IMR-90 (cell line): ENCODE results near the gene NEK11. TPM values are rescaled to one million over a fixed set of nuclear protein-coding genes. Genes with fewer than 3 reads are reported as not detected.

ENCODE experiments used
- ATAC-seq: fragments of 200-7000 bp; cut with Tn5 transposase; 2 replicates; pipeline ENCODE4 v1.9.1; 2020; ENCODE audit warnings: low read depth, mild to moderate bottlenecking, moderate library complexity
- BruUV-seq: library from RNA; stranded (reverse); fragments of 400-500 nt; replicated peaks from 2 replicates; lab custom pipeline; 2021; lab: Mats Ljungman, UMichigan
- CTCF ChIA-PET: fragments of 300-600 bp; formaldehyde crosslinking; extraction: SDS; loops from one replicate; lab custom pipeline; 2021; ENCODE audit warnings: antibody characterized with exemption; lab: Yijun Ruan, JAX
- POLR2A ChIA-PET: fragments of 300-600 bp; sonication (Branson Sonifier 250); formaldehyde crosslinking; loops from one replicate; lab custom pipeline; 2022; ENCODE audit warnings: antibody characterized with exemption; ENCODE audit not compliant: unreplicated experiment; lab: Charles Lee
- DNase-seq: peaks from one replicate; pipeline ENCODE4 v3.0.0; 2013
- H2AFZ ChIP-seq: replicated peaks from 2 replicates; pipeline ENCODE3; 2013; ENCODE audit warnings: low read length, mild to moderate bottlenecking; ENCODE audit not compliant: poor library complexity
- H2AK5ac ChIP-seq: 2 replicates; pipeline ENCODE4 v1.6.1; 2013; ENCODE audit warnings: low read depth, low read length, inconsistent platforms
- H2AK9ac ChIP-seq: replicated peaks from 2 replicates; pipeline ENCODE3; 2013; ENCODE audit warnings: mild to moderate bottlenecking, low read depth, low read length, moderate library complexity; ENCODE audit not compliant: poor library complexity
- H2BK120ac ChIP-seq: 2 replicates; pipeline ENCODE4 v1.6.1; 2013; ENCODE audit warnings: low read depth, low read length, inconsistent platforms
- H2BK15ac ChIP-seq: 3 replicates; pipeline ENCODE4 v1.6.1; 2013; ENCODE audit warnings: low read depth, low read length, inconsistent platforms
- H2BK20ac ChIP-seq: 2 replicates; pipeline ENCODE4 v1.6.1; 2013; ENCODE audit warnings: low read depth, mild to moderate bottlenecking, inconsistent platforms, low read length, moderate library complexity
- H2BK5ac ChIP-seq: 2 replicates; pipeline ENCODE4 v1.6.1; 2013; ENCODE audit warnings: mild to moderate bottlenecking, low read depth, low read length, inconsistent platforms; ENCODE audit not compliant: poor library complexity, severe bottlenecking
- H3K14ac ChIP-seq: replicated peaks from 2 replicates; pipeline ENCODE4 v1.6.1; 2013; ENCODE audit warnings: low read depth, low read length, inconsistent platforms
- H3K18ac ChIP-seq: 2 replicates; pipeline ENCODE4 v1.6.1; 2013; ENCODE audit warnings: low read depth, low read length, control low read depth
- H3K23ac ChIP-seq: 2 replicates; pipeline ENCODE4 v1.6.1; 2013; ENCODE audit warnings: low read depth, low read length, inconsistent platforms
- H3K27ac ChIP-seq: 2 replicates; pipeline ENCODE4 v1.5.1; 2013; ENCODE audit warnings: mild to moderate bottlenecking, control low read depth, low read length; ENCODE audit not compliant: insufficient read depth
- H3K27me3 ChIP-seq: 2 replicates; pipeline ENCODE4 v1.6.1; 2013; ENCODE audit warnings: low read length; ENCODE audit not compliant: control insufficient read depth, insufficient read depth
- H3K36me3 ChIP-seq: 2 replicates; pipeline ENCODE4 v1.6.1; 2013; ENCODE audit warnings: low read length, mixed read lengths; ENCODE audit not compliant: control insufficient read depth, insufficient read depth
- H3K4ac ChIP-seq: 2 replicates; pipeline ENCODE4 v1.6.1; 2013; ENCODE audit warnings: low read depth, low read length, inconsistent platforms
- H3K4me1 ChIP-seq: 2 replicates; pipeline ENCODE4 v1.6.1; 2013; ENCODE audit warnings: low read length, mixed read lengths; ENCODE audit not compliant: control insufficient read depth, insufficient read depth
- H3K4me2 ChIP-seq: 2 replicates; pipeline ENCODE4 v1.6.1; 2013; ENCODE audit warnings: low read depth, mild to moderate bottlenecking, control low read depth, low read length, moderate library complexity
- H3K4me3 ChIP-seq: 2 replicates; pipeline ENCODE4 v1.5.1; 2013; ENCODE audit warnings: low read depth, mild to moderate bottlenecking, control low read depth, low read length, moderate library complexity; ENCODE audit not compliant: insufficient read depth
- H3K56ac ChIP-seq: 2 replicates; pipeline ENCODE4 v1.6.1; 2013; ENCODE audit warnings: low read length, inconsistent platforms; ENCODE audit not compliant: insufficient read depth; ENCODE audit errors: extremely low read depth
- H3K79me1 ChIP-seq, 2 experiments: 2 replicates each; pipeline ENCODE4 v1.6.1; 2013; ENCODE audit warnings: low read length in 2 of 2, inconsistent platforms in 1 of 2, low read depth in 1 of 2
- H3K9ac ChIP-seq: 2 replicates; pipeline ENCODE4 v1.6.1; 2013; ENCODE audit warnings: low read depth, low read length, control low read depth
- H3K9me1 ChIP-seq: 2 replicates; pipeline ENCODE4 v1.6.1; 2013; ENCODE audit warnings: low read length, inconsistent platforms; ENCODE audit not compliant: insufficient read depth
- H3K9me3 ChIP-seq: 2 replicates; pipeline ENCODE4 v1.6.1; 2013; ENCODE audit warnings: low read length; ENCODE audit not compliant: control insufficient read depth, insufficient read depth
- H4K20me1 ChIP-seq: 2 replicates; pipeline ENCODE4 v1.6.1; 2013; ENCODE audit warnings: low read length, inconsistent platforms; ENCODE audit not compliant: insufficient read depth
- H4K5ac ChIP-seq: 2 replicates; pipeline ENCODE4 v1.6.1; 2013; ENCODE audit warnings: mild to moderate bottlenecking, low read depth, low read length, control low read depth
- H4K8ac ChIP-seq, 2 experiments: 2 replicates each; pipeline ENCODE4 v1.6.1; 2013; ENCODE audit warnings: low read depth in 2 of 2, low read length in 2 of 2, control low read depth in 1 of 2, inconsistent platforms in 1 of 2
- H4K91ac ChIP-seq: 2 replicates; pipeline ENCODE4 v1.6.1; 2013; ENCODE audit warnings: low read depth, low read length, inconsistent platforms; ENCODE audit not compliant: insufficient read depth
- BHLHE40 ChIP-seq: fragments of 150-350 bp; IDR thresholded peaks from 2 replicates; pipeline ENCODE4 v1.6.1; 2016; ENCODE audit warnings: mild to moderate bottlenecking, low read depth, low read length
- CEBPB ChIP-seq: IDR thresholded peaks from 2 replicates; pipeline ENCODE4 v1.6.1; 2012; ENCODE audit warnings: low read depth, low read length, improper control_type of control experiment
- CHD1 ChIP-seq: IDR thresholded peaks from 2 replicates; pipeline ENCODE4 v1.6.1; 2012; ENCODE audit warnings: low read depth, low read length, improper control_type of control experiment
- FOS ChIP-seq: fragments of 150-350 bp; IDR thresholded peaks from 2 replicates; pipeline ENCODE4 v1.6.1; 2016; ENCODE audit warnings: low read depth, low read length
- MAFK ChIP-seq: IDR thresholded peaks from 2 replicates; pipeline ENCODE4 v1.6.1; 2012; ENCODE audit warnings: low read depth, low read length, improper control_type of control experiment
- MAZ ChIP-seq: IDR thresholded peaks from 2 replicates; pipeline ENCODE4 v1.6.1; 2012; ENCODE audit warnings: low read depth, mild to moderate bottlenecking, low read length, improper control_type of control experiment, moderate library complexity, borderline replicate concordance
- MXI1 ChIP-seq: IDR thresholded peaks from 2 replicates; pipeline ENCODE4 v1.6.1; 2012; ENCODE audit warnings: low read depth, mild to moderate bottlenecking, low read length, moderate library complexity, borderline replicate concordance
- NFE2L2 ChIP-seq: fragments of 150-350 bp; IDR thresholded peaks from 2 replicates; pipeline ENCODE4 v1.6.1; 2016; ENCODE audit warnings: low read depth, mild to moderate bottlenecking, low read length
- POLR2A ChIP-seq: IDR thresholded peaks from 2 replicates; pipeline ENCODE4 v1.6.1; 2012; ENCODE audit warnings: mild to moderate bottlenecking, low read depth, low read length
- RAD21 ChIP-seq: IDR thresholded peaks from 2 replicates; pipeline ENCODE4 v1.6.1; 2012; ENCODE audit warnings: low read length, improper control_type of control experiment
- RCOR1 ChIP-seq: IDR thresholded peaks from 2 replicates; pipeline ENCODE4 v1.6.1; 2012; ENCODE audit warnings: mild to moderate bottlenecking, low read length, improper control_type of control experiment; ENCODE audit not compliant: insufficient replicate concordance
- RFX5 ChIP-seq: IDR thresholded peaks from 2 replicates; pipeline ENCODE4 v1.8.0; 2012; ENCODE audit warnings: low read depth, mild to moderate bottlenecking, low read length, moderate library complexity
- SMC3 ChIP-seq: fragments of 150-350 bp; IDR thresholded peaks from 2 replicates; pipeline ENCODE4 v1.6.1; 2016; ENCODE audit warnings: low read depth, mild to moderate bottlenecking, antibody characterized with exemption, low read length, moderate library complexity
- WGBS, 2 experiments: methylation state at CpG; one replicate each; pipeline versions ENCODE4 v1.1.5 to v1.1.7; 2013; ENCODE audit warnings: missing lambda C conversion rate in 2 of 2; ENCODE audit not compliant: insufficient read length in 1 of 2; ENCODE audit errors: extremely low coverage in 2 of 2; 5-methylcytosine and 5-hydroxymethylcytosine counted together
- dilution Hi-C: fragments of 300-500 bp; cut with HindIII; formaldehyde crosslinking; loops from one replicate; pipeline ENCODE4 v1.14.3; 2018; ENCODE audit warnings: low sequenced_read_pairs; ENCODE audit not compliant: unreplicated experiment
- in situ Hi-C: fragments of 300-500 bp; cut with MboI; formaldehyde crosslinking; loops from 3 replicates; pipeline ENCODE4 v1.14.3; 2019; ENCODE audit warnings: low sequenced_read_pairs, inconsistent platforms, mixed read lengths
- intact Hi-C: fragments of 100-400 bp; cut with micrococcal nuclease; formaldehyde crosslinking; loops from 2 replicates; pipeline ENCODE4 v1.10.0; 2022
- polyA plus RNA-seq, 3 experiments: library from polyadenylated mRNA; depleted of rRNA; stranded (reverse); fragments of >200 nt; gene quantifications; 2 replicates each; pipeline ENCODE4 v1.2.3, GENCODE V29; 2012; ENCODE audit warnings: low replicate concordance in 1 of 3
- total RNA-seq: library from RNA; depleted of rRNA; stranded (reverse); fragments of >200 nt; gene quantifications from 2 replicates; pipeline ENCODE4 v1.2.3, GENCODE V29; 2012
- TF ChIP-seq, protein P1 (sequence below): conservative IDR thresholded peaks from 2 replicates; pipeline ENCODE4 v1.5.1; 2012; ENCODE audit warnings: mild to moderate bottlenecking, low read depth, low read length, improper control_type of control experiment
- TF ChIP-seq, protein P2 (sequence below): fragments of 150-350 bp; IDR thresholded peaks from 2 replicates; pipeline ENCODE4 v1.6.1; 2017; ENCODE audit warnings: mild to moderate bottlenecking, antibody characterized with exemption, low read length, low read depth
- TF ChIP-seq, protein P3 (sequence below): fragments of 150-350 bp; IDR thresholded peaks from 2 replicates; pipeline ENCODE4 v1.6.1; 2016; ENCODE audit warnings: low read depth, mild to moderate bottlenecking, low read length, moderate library complexity, borderline replicate concordance

Gene NEK11
- total and polyA plus RNA-seq, 2 of the 4 experiments (the other 2 are of a cell fraction) = 1.1 to 1.6 TPM

DNA sequence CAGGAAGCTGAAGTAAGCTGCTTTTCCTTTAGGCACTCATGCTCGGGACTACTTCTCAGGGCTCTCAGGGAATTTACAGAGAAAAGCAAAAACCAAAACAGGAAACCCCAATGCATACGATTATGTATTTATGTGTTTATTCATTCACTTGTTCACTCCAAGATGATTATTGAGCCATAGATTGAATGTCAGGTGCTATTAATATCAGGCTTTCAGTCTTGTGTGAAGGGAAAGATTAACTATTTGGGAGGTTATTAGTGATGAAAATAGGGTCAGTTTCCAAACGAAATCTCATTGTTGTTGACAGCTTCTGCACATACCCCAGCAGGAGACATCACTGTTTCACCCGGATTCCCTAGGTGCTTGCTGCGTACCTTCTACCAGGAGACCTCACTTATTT lies 135.8 kb downstream of the NEK11 start:
- Histone ChIP-seq H3K79me1 (no peaks in the 10 kb centered on the region), H4K5ac (no peak overlapping the region), H3K18ac (no peak overlapping the region), H3K9me1 (no peaks in the 10 kb centered on the region), H2BK20ac (no peak overlapping the region), H4K91ac (no peak overlapping the region), H2BK120ac (no peak overlapping the region), H3K4me2 (no peak overlapping the region), H3K14ac (no peak overlapping the region), H2BK5ac (no peak overlapping the region), H4K8ac (no peak overlapping the region), H3K4me3 (no peak overlapping the region), H2AK5ac (no peak overlapping the region), H3K23ac (no peak overlapping the region), H2AK9ac (no peak overlapping the region), H3K9me3 (no peaks in the 10 kb centered on the region), H4K20me1 (no peaks in the 10 kb centered on the region), H3K4ac (no peak overlapping the region), H3K27ac (no peak overlapping the region), H3K27me3 (no peaks in the 10 kb centered on the region), H3K4me1 (no peaks in the 10 kb centered on the region), H2BK15ac (no peak overlapping the region), H3K9ac (no peak overlapping the region), H3K36me3 (no peaks in the 10 kb centered on the region), H3K56ac (no peak overlapping the region), H2AFZ (no peak overlapping the region)
- POLR2A ChIA-PET = no interaction called here
- no CpG with 5 or more reads among the region's 5 CpGs for WGBS, 2 experiments
- CTCF ChIA-PET = no interaction called here
- DNase-seq (no peak), ATAC-seq (no peak)
- no TSS peak for BruUV-seq
- intact Hi-C loops (no loop called here), dilution Hi-C loops (no loop called here), in situ Hi-C loops (no loop called here)
- TF ChIP-seq MXI1 (no peak), MAZ (no peak), CHD1 (no peak), FOS (no peak), RCOR1 (no peak), RAD21 (no peak), MAFK (no peak), RFX5 (no peak), POLR2A (no peak), SMC3 (no peak), CEBPB (no peak), BHLHE40 (no peak), NFE2L2 (no peak)
- TF ChIP-seq, protein P1, sequence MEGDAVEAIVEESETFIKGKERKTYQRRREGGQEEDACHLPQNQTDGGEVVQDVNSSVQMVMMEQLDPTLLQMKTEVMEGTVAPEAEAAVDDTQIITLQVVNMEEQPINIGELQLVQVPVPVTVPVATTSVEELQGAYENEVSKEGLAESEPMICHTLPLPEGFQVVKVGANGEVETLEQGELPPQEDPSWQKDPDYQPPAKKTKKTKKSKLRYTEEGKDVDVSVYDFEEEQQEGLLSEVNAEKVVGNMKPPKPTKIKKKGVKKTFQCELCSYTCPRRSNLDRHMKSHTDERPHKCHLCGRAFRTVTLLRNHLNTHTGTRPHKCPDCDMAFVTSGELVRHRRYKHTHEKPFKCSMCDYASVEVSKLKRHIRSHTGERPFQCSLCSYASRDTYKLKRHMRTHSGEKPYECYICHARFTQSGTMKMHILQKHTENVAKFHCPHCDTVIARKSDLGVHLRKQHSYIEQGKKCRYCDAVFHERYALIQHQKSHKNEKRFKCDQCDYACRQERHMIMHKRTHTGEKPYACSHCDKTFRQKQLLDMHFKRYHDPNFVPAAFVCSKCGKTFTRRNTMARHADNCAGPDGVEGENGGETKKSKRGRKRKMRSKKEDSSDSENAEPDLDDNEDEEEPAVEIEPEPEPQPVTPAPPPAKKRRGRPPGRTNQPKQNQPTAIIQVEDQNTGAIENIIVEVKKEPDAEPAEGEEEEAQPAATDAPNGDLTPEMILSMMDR = no peak
- TF ChIP-seq, protein P2, sequence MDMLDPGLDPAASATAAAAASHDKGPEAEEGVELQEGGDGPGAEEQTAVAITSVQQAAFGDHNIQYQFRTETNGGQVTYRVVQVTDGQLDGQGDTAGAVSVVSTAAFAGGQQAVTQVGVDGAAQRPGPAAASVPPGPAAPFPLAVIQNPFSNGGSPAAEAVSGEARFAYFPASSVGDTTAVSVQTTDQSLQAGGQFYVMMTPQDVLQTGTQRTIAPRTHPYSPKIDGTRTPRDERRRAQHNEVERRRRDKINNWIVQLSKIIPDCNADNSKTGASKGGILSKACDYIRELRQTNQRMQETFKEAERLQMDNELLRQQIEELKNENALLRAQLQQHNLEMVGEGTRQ = no peak
- TF ChIP-seq, protein P3, sequence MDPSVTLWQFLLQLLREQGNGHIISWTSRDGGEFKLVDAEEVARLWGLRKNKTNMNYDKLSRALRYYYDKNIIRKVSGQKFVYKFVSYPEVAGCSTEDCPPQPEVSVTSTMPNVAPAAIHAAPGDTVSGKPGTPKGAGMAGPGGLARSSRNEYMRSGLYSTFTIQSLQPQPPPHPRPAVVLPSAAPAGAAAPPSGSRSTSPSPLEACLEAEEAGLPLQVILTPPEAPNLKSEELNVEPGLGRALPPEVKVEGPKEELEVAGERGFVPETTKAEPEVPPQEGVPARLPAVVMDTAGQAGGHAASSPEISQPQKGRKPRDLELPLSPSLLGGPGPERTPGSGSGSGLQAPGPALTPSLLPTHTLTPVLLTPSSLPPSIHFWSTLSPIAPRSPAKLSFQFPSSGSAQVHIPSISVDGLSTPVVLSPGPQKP = no peak
